ENCODE data around the gene ZNF778. TPM values are rescaled to one million over a fixed set of nuclear protein-coding genes. Genes with fewer than 3 reads are reported as not detected.
"Not testable (repeated sequence)": the region's sequence is repeated elsewhere in the genome, so short reads cannot be mapped to it uniquely, and the experiment has no call there.

ZNF778 gene
- total and polyA plus RNA-seq, 2 of the 13 experiments (the other 11 are each of a cell fraction or from before 2014, with no cell fraction given) = 3.8 to 7.2 TPM

DNA sequence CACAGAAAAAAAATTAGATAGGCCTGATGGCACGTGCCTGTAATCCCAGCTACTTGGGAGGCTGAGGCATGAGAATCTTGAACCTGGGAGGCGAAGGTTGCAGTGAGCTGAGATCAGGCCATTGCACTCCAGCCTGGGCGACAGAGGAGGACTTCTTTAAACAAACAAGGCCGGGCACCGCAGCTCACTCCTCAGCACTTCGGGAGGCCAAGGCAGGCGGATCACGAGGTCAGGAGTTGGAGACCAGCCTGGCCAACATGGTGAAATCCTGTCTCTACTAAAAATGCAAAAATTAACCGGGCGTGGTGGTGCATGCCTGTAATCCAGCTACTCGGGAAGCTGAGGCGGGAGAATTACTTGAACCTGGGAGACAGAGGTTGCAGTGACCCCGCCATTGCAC lies 26.8 kb downstream of the ZNF778 start:
- FAIRE-seq; H4K20me1 ChIP-seq (ENCODE audit: insufficient read depth, low read length); H2AFZ ChIP-seq (ENCODE audit: low read length); BruUV-seq (replicated peaks); ATAC-seq; H3K36me3 ChIP-seq (replicated peaks in 1 of 2; ENCODE audit: control insufficient read depth in 1 of 2, insufficient read depth in 2 of 2, low read length in 2 of 2); H3K9me3 ChIP-seq (ENCODE audit: low read length); in situ Hi-C loops (cut with HindIII; ENCODE audit: extremely low pct_ligation_motif_present, low pct_unique_long_range_greater_than_20kb); DNase-seq (ENCODE audit: low spot score); H3K27ac ChIP-seq (ENCODE audit: extremely low read length, insufficient read depth, low read length); H3K79me2 ChIP-seq (ENCODE audit: insufficient read depth, low read length); H3K27me3 ChIP-seq (ENCODE audit: control insufficient read depth in 1 of 2, insufficient read depth in 2 of 2, low read length in 2 of 2); CTCF ChIA-PET (ENCODE audit: low intra/inter-chr PET ratio, low total read pairs); H3K9ac ChIP-seq (ENCODE audit: insufficient read depth, low read depth, low read length); TF ChIP-seq CBX2 (IDR thresholded peaks at IDR 0.05; ENCODE audit: low read depth, low read length); FOXA1 (IDR thresholded peaks at IDR 0.05): not testable (repeated sequence)
- Histone ChIP-seq H3K4me3 (replicated peaks in 1 of 3; ENCODE audit: insufficient read depth in 1 of 3, low read depth in 2 of 3, low read length in 3 of 3) (peak overlapping the region in 1 of 3 experiments; percentile 23; a peak in 1 of 6 replicates), H3K4me1 (ENCODE audit: insufficient read depth, low read length) (peaks cover 57% of the 10 kb centered on the region), H3K4me2 (ENCODE audit: low read depth, low read length) (peak overlapping the region; percentile 64)
- POLR2A ChIA-PET = interaction anchor here (6.6 kb wide), 1 partner anchor 17 kb away, joined by 78 read pairs; no protein-coding TSS in a partner anchor
- intact Hi-C loops (cut with micrococcal nuclease; ENCODE audit: unreplicated experiment) = loop anchor here (5.0 kb wide), 1 partner anchor 263 kb away; the partner anchor contains the start of gene SPG7
- TF ChIP-seq CBX2 (CRISPR knock-in tag; IDR thresholded peaks at IDR 0.05; ENCODE audit: low read depth) = 0 out of 2 replicates have a peak, but pooled peaks have one; percentile 37
- peak; percentile 37; the same call in 1 of the 2 replicates for TF ChIP-seq AKAP8 (CRISPR knock-in tag; IDR thresholded peaks at IDR 0.05)
- 0 out of 2 replicates have a peak, but pooled peaks have one; percentile 25 for TF ChIP-seq FOXA1 (CRISPR knock-in tag; IDR thresholded peaks at IDR 0.05)
- peak; percentile 76 for TF ChIP-seq ZNF263 (CRISPR knock-in tag; IDR thresholded peaks at IDR 0.05)
- TF ChIP-seq ZFY (CRISPR knock-in tag; IDR thresholded peaks at IDR 0.05) = 0 out of 2 replicates have a peak, but pooled peaks have one; percentile 24
- peak; percentile 52 for TF ChIP-seq ZNF687 (CRISPR knock-in tag; IDR thresholded peaks at IDR 0.05)
- TF ChIP-seq MAX (IDR thresholded peaks at IDR 0.05) = peak; percentile 23; the same call in 1 of the 2 replicates
- TF ChIP-seq, protein P1, sequence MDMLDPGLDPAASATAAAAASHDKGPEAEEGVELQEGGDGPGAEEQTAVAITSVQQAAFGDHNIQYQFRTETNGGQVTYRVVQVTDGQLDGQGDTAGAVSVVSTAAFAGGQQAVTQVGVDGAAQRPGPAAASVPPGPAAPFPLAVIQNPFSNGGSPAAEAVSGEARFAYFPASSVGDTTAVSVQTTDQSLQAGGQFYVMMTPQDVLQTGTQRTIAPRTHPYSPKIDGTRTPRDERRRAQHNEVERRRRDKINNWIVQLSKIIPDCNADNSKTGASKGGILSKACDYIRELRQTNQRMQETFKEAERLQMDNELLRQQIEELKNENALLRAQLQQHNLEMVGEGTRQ (IDR thresholded peaks at IDR 0.05; ENCODE audit: low read depth, low read length) = not testable (repeated sequence)
- TF ChIP-seq, protein P1 (CRISPR knock-in tag; IDR thresholded peaks at IDR 0.05; ENCODE audit: borderline replicate concordance) = peak; percentile 10
- TF ChIP-seq SAFB2 (CRISPR knock-in tag; IDR thresholded peaks at IDR 0.05; ENCODE audit: borderline replicate concordance, low read depth) = 0 out of 2 replicates have a peak, but pooled peaks have one; percentile 35
- 0 out of 2 replicates have a peak, but pooled peaks have one; percentile 36 for TF ChIP-seq ZBTB38 (CRISPR knock-in tag; IDR thresholded peaks at IDR 0.05)
- WGBS (ENCODE audit: low lambda C conversion rate) = 42% methylated on average over 13 of the region's 13 CpGs

All from HepG2 (cell line).